ENCODE data around the gene ZNF226. TPM values are rescaled to one million over a fixed set of nuclear protein-coding genes. Genes with fewer than 3 reads are reported as not detected.
"Not testable (repeated sequence)": the region's sequence is repeated elsewhere in the genome, so short reads cannot be mapped to it uniquely, and the experiment has no call there.

The ZNF226 gene
- total RNA-seq: 10 to 100 TPM in 1 of 2 donors, 1 to 10 TPM in 1; 9.2 to 14.5 TPM

- Mint-ChIP-seq H3K9me3 (peaks cover 12% of the 10 kb centered on the region), H3K36me3 (ENCODE audit: low read depth) (peaks cover 50% of the 10 kb centered on the region), H3K27ac (peak within 1 kb of the TSS; percentile 97), H3K4me3 (peak within 1 kb of the TSS; percentile 92), H3K4me1 (peaks cover 17% of the 10 kb centered on the region), H3K27me3 (no peaks in the 10 kb centered on the region)
- peak; percentile 83 for ATAC-seq (replicated peaks)
Observed at GRCh38 chr19:44164673-44165512, at the start of gene ZNF226. Gene ZNF226, plus strand, starts transcription at chr19:44165100. Its CDS starts 4,981 bp downstream, at chr19:44170081.

GRCh38 chr19:44121162-44121561 is 43.7 kb upstream of the ZNF226 start:
- peaks cover 31% of the 10 kb centered on the region for H3K9me3 Mint-ChIP-seq

GRCh38 chr19:44131955-44132354 is 32.9 kb upstream of the ZNF226 start:
- Mint-ChIP-seq H3K4me3 (no peak overlapping the region), H3K27ac (no peak overlapping the region), H3K9me3 (peaks cover 15% of the 10 kb centered on the region), H3K27me3 (no peaks in the 10 kb centered on the region), H3K36me3 (ENCODE audit: low read depth) (no peaks in the 10 kb centered on the region), H3K4me1 (no peaks in the 10 kb centered on the region)
- ATAC-seq (replicated peaks): no peak

More at GRCh38 chr19:44121162-44121561, 43.7 kb upstream of the ZNF226 start:
- H3K4me3 Mint-ChIP-seq; H3K27me3 Mint-ChIP-seq; H3K36me3 Mint-ChIP-seq (ENCODE audit: low read depth); H3K4me1 Mint-ChIP-seq; ATAC-seq (replicated peaks); H3K27ac Mint-ChIP-seq: not testable (repeated sequence)

GRCh38 chr19:44141191-44142058 is 23.5 kb upstream of the ZNF226 start, which contains the start of gene ZNF234:
Gene ZNF234, plus strand, starts transcription at chr19:44141554. Its CDS starts 3,079 bp downstream, at chr19:44144633.
- H3K4me3 Mint-ChIP-seq: peak within 1 kb of the TSS; percentile 94
- peak within 1 kb of the TSS; percentile 81 for H3K27ac Mint-ChIP-seq
- ATAC-seq (replicated peaks): peak; percentile 97
- peaks cover 6% of the 10 kb centered on the region for H3K4me1 Mint-ChIP-seq
- no peaks in the 10 kb centered on the region for H3K9me3 Mint-ChIP-seq
- peaks cover 27% of the 10 kb centered on the region for H3K36me3 Mint-ChIP-seq (ENCODE audit: low read depth)
- H3K27me3 Mint-ChIP-seq: no peaks in the 10 kb centered on the region

- H3K4me1 Mint-ChIP-seq: peaks cover 6% of the 10 kb centered on the region
- no peaks in the 10 kb centered on the region for H3K27me3 Mint-ChIP-seq
- H3K9me3 Mint-ChIP-seq: no peaks in the 10 kb centered on the region
- H3K36me3 Mint-ChIP-seq (ENCODE audit: low read depth): peaks cover 30% of the 10 kb centered on the region
- ATAC-seq (replicated peaks): peak; percentile 28
- peak overlapping the region; percentile 94 for H3K4me3 Mint-ChIP-seq
- peak overlapping the region; percentile 81 for H3K27ac Mint-ChIP-seq
Observed at GRCh38 chr19:44142059-44142433, 22.9 kb upstream of the ZNF226 start.

- Mint-ChIP-seq H3K4me1 (no peaks in the 10 kb centered on the region), H3K4me3 (no peak overlapping the region), H3K27ac (no peak overlapping the region), H3K9me3 (peaks cover 11% of the 10 kb centered on the region), H3K36me3 (ENCODE audit: low read depth) (peaks cover 97% of the 10 kb centered on the region), H3K27me3 (no peaks in the 10 kb centered on the region)
- ATAC-seq (replicated peaks): no peak
Observed at GRCh38 chr19:44149776-44150175, 15.1 kb upstream of the ZNF226 start.

GRCh38 chr19:44151491-44151890 is 13.4 kb upstream of the ZNF226 start:
- no peak overlapping the region for H3K4me3 Mint-ChIP-seq
- no peak for ATAC-seq (replicated peaks)
- H3K9me3 Mint-ChIP-seq: peaks cover 18% of the 10 kb centered on the region
- no peaks in the 10 kb centered on the region for H3K27me3 Mint-ChIP-seq
- no peaks in the 10 kb centered on the region for H3K4me1 Mint-ChIP-seq
- peaks cover 97% of the 10 kb centered on the region for H3K36me3 Mint-ChIP-seq (ENCODE audit: low read depth)
- H3K27ac Mint-ChIP-seq: no peak overlapping the region

GRCh38 chr19:44156475-44156874 is 8.4 kb upstream of the ZNF226 start:
- Mint-ChIP-seq H3K27ac (no peak overlapping the region), H3K9me3 (peaks cover 33% of the 10 kb centered on the region), H3K4me1 (no peaks in the 10 kb centered on the region), H3K27me3 (no peaks in the 10 kb centered on the region), H3K36me3 (ENCODE audit: low read depth) (peaks cover 69% of the 10 kb centered on the region), H3K4me3 (no peak overlapping the region)
- ATAC-seq (replicated peaks): no peak

- Mint-ChIP-seq H3K27me3 (no peaks in the 10 kb centered on the region), H3K9me3 (peaks cover 12% of the 10 kb centered on the region), H3K36me3 (ENCODE audit: low read depth) (peaks cover 39% of the 10 kb centered on the region), H3K27ac (no peak overlapping the region), H3K4me3 (no peak overlapping the region), H3K4me1 (peaks cover 17% of the 10 kb centered on the region)
- no peak for ATAC-seq (replicated peaks)
Observed at GRCh38 chr19:44163789-44164188, 1.1 kb upstream of the ZNF226 start.

GRCh38 chr19:44164327-44164672 is 600 bp upstream of the ZNF226 start:
- Mint-ChIP-seq H3K27me3 (no peaks in the 10 kb centered on the region), H3K9me3 (peaks cover 12% of the 10 kb centered on the region), H3K4me1 (peaks cover 17% of the 10 kb centered on the region), H3K27ac (peak overlapping the region; percentile 97), H3K36me3 (ENCODE audit: low read depth) (peaks cover 44% of the 10 kb centered on the region), H3K4me3 (peak overlapping the region; percentile 92)
- ATAC-seq (replicated peaks): no peak

- Mint-ChIP-seq H3K36me3 (ENCODE audit: low read depth) (peaks cover 97% of the 10 kb centered on the region), H3K4me1 (peaks cover 11% of the 10 kb centered on the region), H3K9me3 (peaks cover 28% of the 10 kb centered on the region)
- not testable (repeated sequence) for H3K27ac Mint-ChIP-seq; ATAC-seq (replicated peaks); H3K4me3 Mint-ChIP-seq; H3K27me3 Mint-ChIP-seq
Observed at GRCh38 chr19:44170660-44171059, 5.8 kb downstream of the ZNF226 start.

- Mint-ChIP-seq H3K4me3 (no peak overlapping the region), H3K27me3 (no peaks in the 10 kb centered on the region), H3K27ac (no peak overlapping the region), H3K4me1 (no peaks in the 10 kb centered on the region), H3K36me3 (ENCODE audit: low read depth) (peaks cover 65% of the 10 kb centered on the region), H3K9me3 (peaks cover 42% of the 10 kb centered on the region)
- no peak for ATAC-seq (replicated peaks)
Observed at GRCh38 chr19:44176590-44176989, 11.7 kb downstream of the ZNF226 start.

- Mint-ChIP-seq H3K9me3 (peaks cover 39% of the 10 kb centered on the region), H3K27me3 (no peaks in the 10 kb centered on the region), H3K4me3 (no peak overlapping the region), H3K36me3 (ENCODE audit: low read depth) (peaks cover 21% of the 10 kb centered on the region), H3K4me1 (no peaks in the 10 kb centered on the region), H3K27ac (no peak overlapping the region)
- ATAC-seq (replicated peaks): no peak
Observed at GRCh38 chr19:44180968-44181367, 16.1 kb downstream of the ZNF226 start.

- Mint-ChIP-seq H3K27me3 (no peaks in the 10 kb centered on the region), H3K4me3 (no peak overlapping the region), H3K27ac (no peak overlapping the region), H3K4me1 (no peaks in the 10 kb centered on the region), H3K36me3 (ENCODE audit: low read depth) (peaks cover 9% of the 10 kb centered on the region), H3K9me3 (peaks cover 31% of the 10 kb centered on the region)
- no peak for ATAC-seq (replicated peaks)
Observed at GRCh38 chr19:44182145-44182544, 17.2 kb downstream of the ZNF226 start.

Data from activated T-helper 17 cell treated with anti-CD3 and anti-CD28 coated beads, Interleukin-2, amount 50 U/mL, for 72 hours (primary cell).